Keratinocyte (primary cell): Measurements from ENCODE around the gene TTC33. TPM values are rescaled to one million over a fixed set of nuclear protein-coding genes. Genes with fewer than 3 reads are reported as not detected.

ENCODE experiments used
- DNase-seq: peaks from one replicate; pipeline ENCODE4 v3.0.0-alpha.2; 2011; ENCODE audit warnings: low read depth, missing footprints, low spot score
- FAIRE-seq: peaks from 2 replicates; lab custom pipeline; 2011; peaks lifted over from hg19 to GRCh38; lab: Jason Lieb, UNC
- H2AFZ ChIP-seq: 2 replicates; pipeline ENCODE4 v1.6.0; 2012; ENCODE audit warnings: low read length, control low read depth, inconsistent platforms; ENCODE audit not compliant: control insufficient read depth
- H3K27ac ChIP-seq: 2 replicates; pipeline ENCODE4 v1.5.1; 2011; ENCODE audit warnings: low read length; ENCODE audit not compliant: control insufficient read depth, insufficient read depth
- H3K27me3 ChIP-seq: 3 replicates; pipeline ENCODE4 v1.6.0; 2011; ENCODE audit warnings: low read length; ENCODE audit not compliant: control insufficient read depth, insufficient read depth; ENCODE audit errors: extremely low read depth
- H3K36me3 ChIP-seq, 2 experiments: 2 replicates in 1 of 2; 3 replicates in 1 of 2; pipeline ENCODE4 v1.5.1; 2011; ENCODE audit warnings: low read length in 2 of 2, mild to moderate bottlenecking in 1 of 2; ENCODE audit not compliant: control insufficient read depth in 2 of 2, insufficient read depth in 2 of 2; ENCODE audit errors: extremely low read depth in 1 of 2
- H3K4me1 ChIP-seq: 3 replicates; pipeline ENCODE4 v1.5.1; 2011; ENCODE audit warnings: low read length; ENCODE audit not compliant: control insufficient read depth, insufficient read depth; ENCODE audit errors: extremely low read depth
- H3K4me2 ChIP-seq: 3 replicates; pipeline ENCODE4 v1.6.0; 2011; ENCODE audit warnings: low read depth, low read length; ENCODE audit not compliant: control insufficient read depth, insufficient read depth; ENCODE audit errors: extremely low read depth
- H3K4me3 ChIP-seq, 3 experiments: fragments of 200-600 bp in 1 of 3; sonication (generic) in 1 of 3; 2 replicates in 2 of 3; 3 replicates in 1 of 3; pipeline ENCODE4 v1.5.1; 2011 to 2016; ENCODE audit warnings: low read length in 3 of 3, mild to moderate bottlenecking in 3 of 3, control low read depth in 2 of 3, inconsistent platforms in 1 of 3, low read depth in 1 of 3, mixed read lengths in 1 of 3, mixed run types in 1 of 3, moderate library complexity in 1 of 3; ENCODE audit not compliant: control insufficient read depth in 2 of 3, insufficient read depth in 2 of 3; ENCODE audit errors: extremely low read depth in 1 of 3
- H3K79me2 ChIP-seq: 2 replicates; pipeline ENCODE4 v1.6.0; 2012; ENCODE audit warnings: low read length; ENCODE audit not compliant: control insufficient read depth, insufficient read depth
- H3K9ac ChIP-seq: 3 replicates; pipeline ENCODE4 v1.6.0; 2011; ENCODE audit warnings: low read length; ENCODE audit not compliant: control insufficient read depth, insufficient read depth; ENCODE audit errors: extremely low read depth
- H3K9me1 ChIP-seq: 3 replicates; pipeline ENCODE4 v1.6.0; 2011; ENCODE audit warnings: low read length; ENCODE audit not compliant: control insufficient read depth, insufficient read depth; ENCODE audit errors: extremely low read depth
- H3K9me3 ChIP-seq: 2 replicates; pipeline ENCODE4 v1.5.1; 2012; ENCODE audit warnings: low read depth, low read length; ENCODE audit not compliant: control insufficient read depth
- H4K20me1 ChIP-seq: 3 replicates; pipeline ENCODE4 v1.6.0; 2011; ENCODE audit warnings: low read length; ENCODE audit not compliant: control insufficient read depth, insufficient read depth; ENCODE audit errors: extremely low read depth
- CTCF ChIP-seq, 3 experiments: IDR thresholded peaks in 1 of 3; conservative IDR thresholded peaks in 1 of 3; optimal IDR thresholded peaks in 1 of 3; 2 replicates in 2 of 3; 3 replicates in 1 of 3; pipeline versions ENCODE3 to v1.5.1; 2011; ENCODE audit warnings: low read length in 3 of 3, mild to moderate bottlenecking in 3 of 3, moderate library complexity in 2 of 3, control low read depth in 1 of 3, inconsistent platforms in 1 of 3; ENCODE audit not compliant: insufficient read depth in 2 of 3; ENCODE audit errors: extremely low read depth in 1 of 3
- EZH2 ChIP-seq: IDR thresholded peaks from one replicate; pipeline ENCODE4 v1.6.1; 2012; ENCODE audit warnings: inconsistent platforms, mild to moderate bottlenecking, low read length, moderate library complexity
- dilution Hi-C: fragments of 300-500 bp; cut with MboI; formaldehyde crosslinking; loops from one replicate; pipeline ENCODE4 v1.7.0; 2020; ENCODE audit warnings: low sequenced_read_pairs; ENCODE audit not compliant: extremely low pct_ligation_motif_present
- polyA plus RNA-seq, 5 experiments: library from polyadenylated mRNA; depleted of rRNA in 3 of 5; stranded (reverse) in 3 of 5; stranded (forward) in 1 of 5; unstranded in 1 of 5; fragments of >200 nt; gene quantifications; 1 replicate in 1 of 5; 2 replicates in 3 of 5; 3 replicates in 1 of 5; pipeline versions ENCODE4 v1.2.1 to v1.2.3, GENCODE V29; 2011 to 2012; ENCODE audit warnings: missing spikeins in 2 of 5, low read depth in 1 of 5, low replicate concordance in 1 of 5

TTC33 gene
- polyA plus RNA-seq, 1 donor (not counting 4 experiments of a cell fraction or from before 2014, with no cell fraction given) = 7.1 TPM

DNA sequence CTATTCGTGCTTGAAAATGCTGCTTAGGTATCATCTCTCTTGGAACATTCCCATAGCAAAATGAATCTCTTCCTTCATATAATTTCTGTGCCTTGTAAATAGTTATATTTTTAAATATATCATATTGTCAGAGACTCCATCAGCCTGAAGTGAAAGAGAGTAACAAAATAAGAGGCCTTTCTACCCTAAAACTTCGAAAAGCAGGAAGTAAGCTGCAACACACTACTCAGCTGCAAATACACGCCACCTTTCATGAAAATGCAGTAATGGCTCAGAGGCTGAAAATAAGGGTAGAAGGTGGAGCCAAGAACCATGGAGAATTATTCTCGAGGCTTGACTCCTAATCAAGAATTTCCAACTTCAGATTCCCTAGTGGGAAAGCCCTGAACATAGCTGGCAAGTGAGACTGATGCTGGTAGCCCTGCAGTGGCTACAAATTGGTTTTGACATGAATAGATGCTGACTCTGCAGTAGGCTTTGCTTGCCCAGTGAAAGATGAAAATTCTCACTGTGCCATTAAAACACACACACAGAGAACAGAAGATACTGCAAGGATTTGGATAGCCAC is 106.2 kb downstream of the TTC33 start:
- no peaks in the 10 kb centered on the region for H3K36me3 ChIP-seq
- H2AFZ ChIP-seq = no peak overlapping the region
- dilution Hi-C loops = no loop called here
- DNase-seq (no peak), FAIRE-seq (no peak)
- H3K79me2 ChIP-seq = no peaks in the 10 kb centered on the region
- H3K9me3 ChIP-seq = no peaks in the 10 kb centered on the region
- H3K27ac ChIP-seq = no peak overlapping the region
- H4K20me1 ChIP-seq = no peaks in the 10 kb centered on the region
- TF ChIP-seq EZH2 (no peak), CTCF (optimal IDR thresholded peaks at IDR 0.05 in 1 of 3, IDR thresholded peaks at IDR 0.05 in 1 of 3, conservative IDR thresholded peaks at IDR 0.05 in 1 of 3; ENCODE audit: extremely low read depth in 1 of 3, insufficient read depth in 2 of 3, low read length in 3 of 3) (no peak)
- no peak overlapping the region for H3K4me2 ChIP-seq
- H3K9me1 ChIP-seq = no peaks in the 10 kb centered on the region
- no peaks in the 10 kb centered on the region for H3K27me3 ChIP-seq
- no peak overlapping the region for H3K4me3 ChIP-seq
- H3K9ac ChIP-seq = no peak overlapping the region
- H3K4me1 ChIP-seq = no peaks in the 10 kb centered on the region

DNA sequence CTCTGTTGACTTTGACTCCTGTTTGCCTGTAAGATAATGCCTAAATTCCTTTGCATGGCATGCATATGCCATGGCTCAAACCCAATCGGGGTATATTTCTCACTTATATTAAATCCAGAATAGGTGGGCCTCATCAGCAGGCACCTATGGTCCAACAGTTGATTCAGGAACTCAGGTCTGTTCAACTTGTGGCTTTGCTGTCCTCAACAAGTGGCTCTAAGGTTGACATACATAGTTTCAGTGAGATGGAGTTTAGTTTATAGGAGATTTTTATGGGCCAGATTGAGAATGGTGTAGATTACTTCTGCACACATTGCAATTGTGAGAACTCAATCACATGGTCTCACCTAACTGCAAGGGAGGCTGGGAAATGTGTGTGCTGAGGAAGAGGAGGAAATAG is 107.6 kb downstream of the TTC33 start:
- dilution Hi-C loops = no loop called here
- DNase-seq = no peak

More for the DNA sequence above, 107.6 kb downstream of the TTC33 start:
- Histone ChIP-seq H3K4me3 (no peak overlapping the region), H3K27ac (no peak overlapping the region), H3K9ac (no peak overlapping the region), H4K20me1 (no peaks in the 10 kb centered on the region), H3K4me2 (no peak overlapping the region), H3K27me3 (no peaks in the 10 kb centered on the region), H3K9me1 (no peaks in the 10 kb centered on the region), H3K9me3 (no peaks in the 10 kb centered on the region), H3K36me3 (no peaks in the 10 kb centered on the region), H3K79me2 (no peaks in the 10 kb centered on the region), H2AFZ (no peak overlapping the region), H3K4me1 (no peaks in the 10 kb centered on the region)
- FAIRE-seq = no peak
- TF ChIP-seq CTCF (optimal IDR thresholded peaks at IDR 0.05 in 1 of 3, IDR thresholded peaks at IDR 0.05 in 1 of 3, conservative IDR thresholded peaks at IDR 0.05 in 1 of 3; ENCODE audit: extremely low read depth in 1 of 3, insufficient read depth in 2 of 3, low read length in 3 of 3) = no peak
- no peak for TF ChIP-seq EZH2
